Pancreas (tissue), 10 donors: ENCODE data around the gene PLXNC1. TPM values are rescaled to one million over a fixed set of nuclear protein-coding genes. Genes with fewer than 3 reads are reported as not detected.

Experiments used
- ATAC-seq, 4 donors: fragments of 200-7000 bp; cut with Tn5 transposase; one replicate each; pipeline versions ENCODE4 v1.8.0 to v1.9.1; 2020; ENCODE audit warnings: mild to moderate bottlenecking in 4 of 4, moderate library complexity in 4 of 4
- DNase-seq, 6 donors: peaks; one replicate each; pipeline ENCODE4 v3.0.0-alpha.2; 2020
- FAIRE-seq: peaks from 2 replicates; lab custom pipeline; 2012; peaks lifted over from hg19 to GRCh38; lab: Jason Lieb, UNC
- H3K27ac ChIP-seq, 4 donors: fragments of 200-600 bp; sonication (generic); 1 replicate in 3 of 4; 2 replicates in 1 of 4; pipeline versions ENCODE4 v1.5.0 to v1.8.0; 2020
- H3K27me3 ChIP-seq, 4 donors: fragments of 200-600 bp; one replicate each; pipeline ENCODE4 v1.8.0; 2021
- H3K36me3 ChIP-seq, 3 donors: fragments of 200-600 bp; sonication (generic) in 1 of 3; one replicate each; pipeline versions ENCODE4 v1.5.0 to v1.8.0; 2020 to 2021
- H3K4me1 ChIP-seq, 3 donors: fragments of 200-600 bp; one replicate each; pipeline ENCODE4 v1.8.0; 2021
- H3K4me3 ChIP-seq, 4 donors: fragments of 200-600 bp; sonication (generic) in 2 of 4; one replicate each; pipeline versions ENCODE4 v1.5.0 to v1.8.0; 2020 to 2021
- H3K9me3 ChIP-seq, 4 donors: fragments of 200-600 bp; one replicate each; pipeline ENCODE4 v1.8.0; 2021
- CTCF ChIP-seq, 4 donors: fragments of 200-600 bp; sonication (generic) in 3 of 4; IDR thresholded peaks; one replicate each; pipeline versions ENCODE4 v1.5.0 to v1.8.0; 2021; ENCODE audit warnings: antibody characterized with exemption in 4 of 4
- WGBS, 2 donors: extraction: QIAGEN DNeasy Blood & Tissue Kit; methylation state at CpG; one replicate each; pipeline ENCODE4 v1.1.7; 2013; 5-methylcytosine and 5-hydroxymethylcytosine counted together
- intact Hi-C, 3 donors: fragments of 100-400 bp; cut with DNase I; formaldehyde crosslinking; loops; one replicate each; pipeline versions ENCODE4 v1.11.1 to v1.14.2; 2022
- polyA plus RNA-seq, 2 donors: library from polyadenylated mRNA; stranded (reverse); fragments of 200-250 nt; gene quantifications; one replicate each; pipeline ENCODE4 v1.2.3, GENCODE V29; 2013
- total RNA-seq, 6 donors: library from RNA; stranded (reverse); fragmentation: NEBNext Ultra II Directional in 4 of 6; extraction: Animal tissue kit (Norgen Biotek cat#: 25700) in 4 of 6; gene quantifications; one replicate each; pipeline versions ENCODE4 v1.2.1 to v1.2.4, GENCODE V29; 2021 to 2023
- donor health status: healthy with polysubstance abuse.
- donor health status: DM: no; HTN: no; CAD: no; lungs with moderate emphysema.
- donor health status: DM: no; HTN: no; CAD: no.
- donor health status: control.
- donor health status: control.
- donor health status: Bipolar disorder and iron deficiency.
- donor health status: DM: yes; HTN: yes; CAD: no.
- donor health status: DM: no; HTN: no; CAD: no.
- donor health status: DM: no; HTN: no; CAD: no.
- donor health status: DM: yes; HTN: yes; CAD: no.

The PLXNC1 gene
- total and polyA plus RNA-seq, 8 donors = 0.53 to 13.7 (median 2.0) TPM

GRCh38 chr12:94203796-94204195, 55.4 kb downstream of the PLXNC1 start:
- DNase-seq (no peak), ATAC-seq (no peak), FAIRE-seq (no peak)
- intact Hi-C loops = no loop called here
- no peaks in the 10 kb centered on the region for H3K27me3 ChIP-seq
- H3K36me3 ChIP-seq = no peaks in the 10 kb centered on the region
- no peaks in the 10 kb centered on the region for H3K4me1 ChIP-seq
- 86 to 90% methylated on average over 5 of the region's 5 CpGs for WGBS, 2 donors
- no peak overlapping the region for H3K4me3 ChIP-seq
- no peak overlapping the region for H3K27ac ChIP-seq
- TF ChIP-seq CTCF (IDR thresholded peaks at IDR 0.05) = no peak
- H3K9me3 ChIP-seq = no peaks in the 10 kb centered on the region

GRCh38 chr12:94204499-94205247, 56.3 kb downstream of the PLXNC1 start:
- WGBS, 2 donors = 45 to 50% methylated on average over 4 of the region's 4 CpGs
- no peaks in the 10 kb centered on the region for H3K4me1 ChIP-seq
- TF ChIP-seq CTCF (IDR thresholded peaks at IDR 0.05) = no peak
- no peak for FAIRE-seq
- H3K27ac ChIP-seq = no peak overlapping the region
- intact Hi-C loops = no loop called here
- DNase-seq = no peak
- H3K36me3 ChIP-seq = no peaks in the 10 kb centered on the region
- no peak for ATAC-seq
- no peaks in the 10 kb centered on the region for H3K9me3 ChIP-seq
- H3K27me3 ChIP-seq = no peaks in the 10 kb centered on the region
- H3K4me3 ChIP-seq = no peak overlapping the region

- no peak for TF ChIP-seq CTCF (IDR thresholded peaks at IDR 0.05)
Measured at GRCh38 chr12:94205822-94206221, 57.4 kb downstream of the PLXNC1 start.

GRCh38 chr12:94206886-94207285, 58.5 kb downstream of the PLXNC1 start:
- Histone ChIP-seq H3K9me3 (no peaks in the 10 kb centered on the region), H3K36me3 (no peaks in the 10 kb centered on the region), H3K4me3 (no peak overlapping the region), H3K27ac (no peak overlapping the region), H3K4me1 (no peaks in the 10 kb centered on the region), H3K27me3 (no peaks in the 10 kb centered on the region)
- no peak for TF ChIP-seq CTCF (IDR thresholded peaks at IDR 0.05)
- no peak for ATAC-seq
- 87 to 93% methylated on average over 2 of the region's 2 CpGs for WGBS, 2 donors
- intact Hi-C loops = no loop called here
- no peak for FAIRE-seq
- DNase-seq = no peak

More at GRCh38 chr12:94205822-94206221, 57.4 kb downstream of the PLXNC1 start:
- H3K27ac ChIP-seq = no peak overlapping the region
- no peak overlapping the region for H3K4me3 ChIP-seq
- H3K4me1 ChIP-seq = no peaks in the 10 kb centered on the region
- no peaks in the 10 kb centered on the region for H3K36me3 ChIP-seq
- 60 to 85% methylated on average over 1 of the region's 1 CpG for WGBS, 2 donors
- DNase-seq (no peak), ATAC-seq (no peak), FAIRE-seq (no peak)
- H3K9me3 ChIP-seq = no peaks in the 10 kb centered on the region
- intact Hi-C loops = no loop called here
- no peaks in the 10 kb centered on the region for H3K27me3 ChIP-seq

GRCh38 chr12:94207467-94207848, 59.1 kb downstream of the PLXNC1 start:
- intact Hi-C loops = no loop called here
- Histone ChIP-seq H3K9me3 (no peaks in the 10 kb centered on the region), H3K36me3 (no peaks in the 10 kb centered on the region), H3K4me1 (no peaks in the 10 kb centered on the region), H3K27ac (peak overlapping the region in 2 of 4 donors; percentile 8 to 34), H3K4me3 (no peak overlapping the region), H3K27me3 (no peaks in the 10 kb centered on the region)
- DNase-seq (no peak), FAIRE-seq (no peak), ATAC-seq (no peak)
- no peak for TF ChIP-seq CTCF (IDR thresholded peaks at IDR 0.05)
- WGBS, 2 donors = 56 to 58% methylated on average over 2 of the region's 2 CpGs
